HG03521 (cell line): Measurements from ENCODE around the gene PRKG2.

ENCODE experiments used
- ATAC-seq: cut with Tn5 transposase; IDR thresholded peaks from one replicate; pipeline ENCODE4 v1.9.1; 2021; ENCODE audit warnings: mild to moderate bottlenecking, moderate library complexity; ENCODE audit not compliant: unreplicated experiment

The PRKG2 gene

GRCh38 chr4:81218206-81218605 lies 3.2 kb upstream of the PRKG2 start:
- no peak for ATAC-seq

- no peak for ATAC-seq
Observed at GRCh38 chr4:81217779-81218178, 2.8 kb upstream of the PRKG2 start.

DNA sequence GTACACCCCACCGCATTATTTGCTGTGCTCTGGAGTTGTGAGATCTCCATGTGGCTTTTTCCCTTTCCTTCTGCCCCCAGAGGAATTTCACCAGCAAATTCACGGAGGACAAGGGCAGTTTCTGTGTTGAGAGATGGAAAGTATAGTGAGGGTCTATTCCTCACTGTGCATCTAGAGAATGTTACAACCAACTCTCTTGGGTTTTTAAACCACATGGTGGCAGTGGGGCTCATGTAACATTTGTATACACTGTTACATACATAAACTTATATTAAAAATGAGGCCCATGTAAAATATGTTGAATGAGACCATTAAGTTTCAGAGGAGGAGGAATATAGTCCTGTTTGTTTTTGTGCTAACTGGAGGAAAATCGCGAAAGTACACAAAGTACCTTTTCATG lies 909 bp upstream of the PRKG2 start:
- ATAC-seq: no peak

- ATAC-seq: no peak
Observed at GRCh38 chr4:81214144-81214880, 710 bp downstream of the PRKG2 start.

GRCh38 chr4:81213671-81214070 lies 1.4 kb downstream of the PRKG2 start:
- ATAC-seq: no peak

DNA sequence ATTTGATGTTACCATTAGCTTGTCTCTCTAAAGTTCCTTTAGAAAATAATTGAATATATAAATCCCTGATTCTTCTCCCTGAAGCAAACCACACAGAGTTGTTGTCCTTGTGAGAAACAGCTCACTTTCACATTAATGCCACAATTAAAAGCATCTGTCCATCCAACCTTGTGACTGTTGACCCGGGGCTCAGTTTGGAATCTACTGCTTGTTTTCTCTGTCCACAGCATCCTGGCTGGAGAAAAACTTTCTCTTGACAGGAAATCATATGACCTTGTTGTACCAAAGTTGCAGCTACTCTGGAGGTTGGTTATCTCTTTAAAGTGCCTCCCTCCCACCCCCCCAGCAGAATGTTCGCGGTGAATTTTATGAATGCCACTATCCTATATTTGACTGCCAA lies 3.1 kb downstream of the PRKG2 start:
- ATAC-seq: no peak

- no peak for ATAC-seq
Observed at GRCh38 chr4:81207828-81208227, 7.2 kb downstream of the PRKG2 start.

- ATAC-seq: no peak
Observed at GRCh38 chr4:81205302-81205701, 9.7 kb downstream of the PRKG2 start.

GRCh38 chr4:81204571-81204970 lies 10.5 kb downstream of the PRKG2 start:
- no peak for ATAC-seq

GRCh38 chr4:81199831-81200230 lies 15.2 kb downstream of the PRKG2 start:
- ATAC-seq: no peak

- ATAC-seq: no peak
Observed at GRCh38 chr4:81198609-81199008, 16.4 kb downstream of the PRKG2 start.

DNA sequence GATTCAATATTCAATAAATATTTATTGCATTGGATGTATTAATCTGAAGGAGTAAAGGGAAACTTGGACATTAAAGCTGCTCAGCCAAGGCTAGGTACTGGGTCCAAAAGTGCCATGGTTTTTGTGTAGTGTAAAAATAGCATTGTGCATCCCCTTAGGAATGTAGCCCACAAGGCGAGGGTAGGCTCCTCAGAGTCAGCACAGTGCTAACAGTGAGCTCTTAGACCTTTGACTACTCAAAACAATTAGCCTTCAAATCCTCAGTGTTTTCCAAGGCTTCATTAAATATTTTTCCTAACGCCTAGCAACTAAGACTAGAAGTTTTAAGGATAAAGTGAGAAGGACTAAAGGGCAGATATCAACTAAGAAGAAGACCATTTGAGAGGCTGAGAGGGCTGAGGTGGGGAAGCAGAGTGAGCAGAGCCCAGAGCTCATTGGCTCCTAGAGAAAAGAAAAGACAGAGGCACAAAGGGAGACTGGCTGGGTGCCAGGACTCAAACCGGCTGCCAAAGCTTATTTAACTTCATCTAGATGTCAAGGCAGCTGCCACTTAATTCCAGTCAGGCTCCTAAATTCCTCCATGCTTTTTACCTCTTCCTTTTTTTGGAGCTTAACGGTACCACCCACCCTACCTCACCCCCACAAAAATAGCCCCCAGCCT lies 17.0 kb downstream of the PRKG2 start:
- ATAC-seq: no peak

DNA sequence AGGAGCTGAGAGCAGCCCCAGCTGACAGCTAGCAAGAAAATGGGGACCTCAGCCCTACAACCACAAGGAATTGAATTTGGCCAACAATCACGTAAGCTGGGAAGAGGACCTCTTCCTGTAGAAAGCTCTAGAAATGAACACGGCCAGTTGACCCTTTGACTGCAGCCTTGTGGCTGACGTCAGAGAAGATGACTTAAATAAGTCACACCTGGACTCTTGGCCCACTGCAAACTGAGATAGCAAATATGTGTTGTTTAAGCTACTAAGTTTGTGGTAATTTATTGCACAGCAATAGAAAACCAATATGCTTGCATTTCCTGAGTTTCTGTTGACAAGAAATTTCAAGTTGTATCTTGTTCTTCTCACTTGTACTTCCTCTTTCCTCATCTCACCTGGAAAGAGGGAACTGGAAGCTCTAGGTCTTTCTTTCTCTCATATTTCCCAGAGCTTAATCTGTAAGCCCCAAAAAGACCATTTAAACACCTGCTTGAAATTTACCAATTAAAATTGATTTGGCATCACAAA lies 18.8 kb downstream of the PRKG2 start:
- no peak for ATAC-seq

- ATAC-seq: no peak
Observed at GRCh38 chr4:81195475-81195874, 19.5 kb downstream of the PRKG2 start.

- no peak for ATAC-seq
Observed at GRCh38 chr4:81194286-81194685, 20.7 kb downstream of the PRKG2 start.

DNA sequence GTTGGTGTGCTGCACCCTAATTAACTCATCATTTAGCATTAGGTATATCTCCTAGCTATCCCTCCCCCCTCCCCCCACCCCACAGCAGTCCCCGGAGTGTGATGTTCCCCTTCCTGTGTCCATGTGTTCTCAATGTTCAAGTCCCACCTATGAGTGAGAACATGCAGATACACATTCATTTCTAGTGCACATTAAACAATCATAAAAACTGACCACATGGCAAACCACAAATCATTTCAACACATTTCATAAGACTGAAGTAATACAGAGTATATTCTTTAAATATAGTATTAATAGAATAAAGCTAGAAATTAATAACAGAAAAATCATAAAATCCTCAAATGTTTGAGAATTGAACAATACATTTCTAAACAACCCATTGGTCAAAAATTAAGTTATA lies 34.1 kb downstream of the PRKG2 start:
- ATAC-seq: no peak

- ATAC-seq: no peak
Observed at GRCh38 chr4:81179326-81179725, 35.7 kb downstream of the PRKG2 start.

DNA sequence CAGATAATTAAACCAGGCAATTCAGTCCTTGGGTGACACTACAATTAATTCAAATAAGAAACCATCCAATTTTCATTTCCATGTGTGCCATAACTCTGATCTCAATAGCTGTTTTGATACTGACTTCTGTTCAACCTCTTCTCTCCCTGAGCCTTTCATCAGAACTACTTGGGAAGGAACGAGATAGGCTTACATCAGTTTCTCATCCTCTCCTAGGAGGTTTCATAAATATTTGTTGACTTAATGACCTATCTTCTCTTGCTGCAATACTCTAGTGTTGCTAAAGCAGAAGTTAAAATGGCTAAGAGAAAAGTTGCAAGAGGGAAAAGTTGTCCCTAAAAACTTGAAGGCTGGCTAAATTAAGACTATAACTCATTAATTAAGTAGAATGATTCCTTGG lies 41.8 kb downstream of the PRKG2 start:
- ATAC-seq: no peak

- no peak for ATAC-seq
Observed at GRCh38 chr4:81166458-81167160, 48.4 kb downstream of the PRKG2 start.

GRCh38 chr4:81165861-81166430 lies 49.1 kb downstream of the PRKG2 start:
- no peak for ATAC-seq

DNA sequence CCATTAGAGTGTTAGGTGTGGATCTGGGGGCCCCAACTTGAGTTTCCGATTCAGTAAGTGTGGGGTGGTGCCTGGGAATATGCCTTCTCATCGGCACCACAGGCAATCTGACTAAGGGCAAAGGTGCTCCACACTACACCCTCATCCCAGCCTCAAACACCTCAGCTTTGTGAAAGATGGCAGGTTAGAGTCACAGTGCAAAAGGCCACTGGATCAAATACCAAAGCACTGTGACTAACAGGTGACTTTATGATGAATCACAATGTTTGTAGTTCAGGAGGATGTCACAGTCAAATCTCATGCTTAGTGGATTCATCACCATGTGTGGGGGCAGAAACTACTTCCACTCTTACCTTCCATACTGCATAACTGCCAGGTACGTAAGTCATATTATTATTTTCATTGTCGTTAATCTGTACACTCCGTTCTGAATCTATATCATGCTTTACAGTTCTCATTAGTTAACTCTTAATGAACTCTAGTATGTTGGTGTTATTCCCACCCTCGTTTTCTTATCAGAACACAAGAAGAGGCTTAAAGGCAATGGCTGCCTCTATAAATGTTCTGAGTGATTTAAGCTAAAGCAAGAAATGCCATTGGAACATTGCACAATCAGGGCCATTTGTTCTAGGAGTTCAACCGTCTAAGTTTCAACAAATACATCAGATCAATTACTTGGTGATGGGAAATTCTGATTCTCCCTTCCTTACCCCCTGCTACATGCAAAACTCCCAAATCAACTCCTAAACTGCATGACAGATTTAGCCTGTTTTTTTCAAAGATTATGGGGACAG lies 50.2 kb downstream of the PRKG2 start:
- ATAC-seq: no peak
